ENCODE data around the gene LAMB2.
A peak's percentile ranks its signal among the peaks of the same experiment; 100 is the strongest.

Gene LAMB2

DNA sequence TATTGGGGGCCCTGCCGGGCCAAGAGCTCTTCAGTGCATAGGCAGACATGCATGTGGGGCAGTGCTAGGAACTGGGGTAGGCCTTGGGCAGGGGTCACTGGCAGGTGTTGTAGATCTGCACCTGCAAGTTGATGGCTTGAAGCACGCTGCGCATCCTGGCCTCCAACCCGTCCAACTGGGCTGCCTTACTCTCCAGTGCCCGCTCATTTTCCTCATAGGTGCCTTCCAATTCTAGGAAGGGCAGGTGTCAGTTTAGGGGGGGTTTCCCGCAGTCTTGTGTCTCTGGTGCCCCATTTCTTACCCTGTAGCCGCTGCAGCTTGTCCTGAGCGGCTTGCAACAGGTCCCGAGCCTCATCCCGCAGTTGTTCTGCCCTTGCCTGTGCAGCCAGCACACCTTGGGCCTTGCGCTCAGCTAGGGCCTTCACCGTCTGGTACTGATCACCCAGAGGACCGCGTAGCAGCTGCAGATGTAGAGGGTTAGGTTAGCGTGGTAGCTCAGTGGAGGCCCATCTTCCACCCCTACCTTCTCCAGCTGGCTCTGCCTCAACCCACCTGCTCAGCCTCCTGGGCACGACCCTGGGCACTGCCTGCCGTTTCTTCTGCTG is 11.6 kb downstream of the LAMB2 start:
- DNase-seq = peak in 2 of 58 donors; percentile 25 to 53

- DNase-seq = peak; percentile 45 to 95 (median 92)
Measured at GRCh38 chr3:49120438-49121131, 12.3 kb downstream of the LAMB2 start, which contains the start of gene USP19. TSS of gene USP19 (minus strand) at chr3:49120823. CDS start at chr3:49119145, 1,678 bp downstream.

- no peak for DNase-seq
Measured at GRCh38 chr3:49120096-49120437, 12.8 kb downstream of the LAMB2 start.

DNA sequence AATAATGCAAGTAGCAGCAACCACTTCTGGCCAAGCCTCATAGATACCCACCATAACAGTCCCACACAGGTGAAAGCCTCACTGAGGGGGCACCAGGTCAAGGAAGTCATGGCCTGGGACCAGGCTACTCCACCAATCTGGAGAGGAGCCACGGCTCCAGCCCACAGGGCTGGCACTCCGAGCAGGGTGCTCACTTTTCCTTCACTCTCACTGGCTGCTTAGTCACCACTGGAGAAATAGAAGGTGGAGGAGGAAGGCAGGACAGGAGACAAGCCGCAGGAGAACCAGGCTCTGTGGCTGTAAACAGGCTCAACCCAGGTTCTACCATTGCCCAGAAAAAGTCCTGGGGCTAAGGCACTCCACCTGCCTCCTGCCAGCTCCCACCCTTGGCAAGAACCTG is 13.4 kb downstream of the LAMB2 start:
- peak in 1 of 58 donors; percentile 3 for DNase-seq

GRCh38 chr3:49119036-49119435 is 13.8 kb downstream of the LAMB2 start:
- DNase-seq = peak in 9 of 58 donors; percentile 2 to 40 (median 16)

DNA sequence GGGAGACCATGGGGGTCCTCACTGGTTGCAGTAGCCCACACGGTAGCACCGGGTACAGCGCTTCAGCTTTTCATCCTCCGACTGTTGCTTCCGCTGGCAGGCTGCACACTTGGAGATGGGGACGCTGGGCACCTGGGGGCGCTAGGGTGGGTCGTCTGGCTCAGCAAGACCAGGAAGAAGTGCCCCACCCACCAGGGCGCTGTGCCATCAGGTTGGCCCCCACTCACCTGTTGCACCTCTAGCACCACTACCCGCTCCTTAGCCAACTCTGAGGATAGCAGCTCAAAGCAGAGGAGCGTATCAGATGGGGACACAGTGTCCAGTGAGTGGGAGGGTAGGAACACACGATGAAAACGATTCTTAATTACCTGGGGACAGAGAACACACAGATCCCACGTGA is 20.6 kb downstream of the LAMB2 start:
- DNase-seq = no peak

DNA sequence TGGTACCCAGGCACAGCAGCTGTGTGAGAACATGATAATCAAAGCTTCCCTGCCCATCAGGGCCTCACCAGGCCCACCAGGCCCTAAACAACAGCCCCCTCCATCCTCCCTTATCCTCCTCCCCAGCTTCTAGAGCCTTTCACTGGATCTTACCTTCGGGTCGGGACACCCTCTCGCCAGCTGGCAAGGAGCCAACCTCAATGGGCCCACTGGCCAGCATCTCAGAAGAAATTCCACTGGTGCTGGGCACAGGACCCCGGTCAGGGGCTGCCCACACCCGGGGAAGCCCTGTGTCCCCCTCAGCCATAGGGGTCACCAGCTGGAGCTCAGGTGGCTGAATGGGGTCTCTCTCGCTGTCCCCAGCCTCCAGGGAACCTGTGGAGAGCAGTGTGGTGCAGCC is 21.5 kb downstream of the LAMB2 start:
- no peak for DNase-seq

- no peak for DNase-seq
Measured at GRCh38 chr3:49110780-49111179, 22.1 kb downstream of the LAMB2 start.

DNA sequence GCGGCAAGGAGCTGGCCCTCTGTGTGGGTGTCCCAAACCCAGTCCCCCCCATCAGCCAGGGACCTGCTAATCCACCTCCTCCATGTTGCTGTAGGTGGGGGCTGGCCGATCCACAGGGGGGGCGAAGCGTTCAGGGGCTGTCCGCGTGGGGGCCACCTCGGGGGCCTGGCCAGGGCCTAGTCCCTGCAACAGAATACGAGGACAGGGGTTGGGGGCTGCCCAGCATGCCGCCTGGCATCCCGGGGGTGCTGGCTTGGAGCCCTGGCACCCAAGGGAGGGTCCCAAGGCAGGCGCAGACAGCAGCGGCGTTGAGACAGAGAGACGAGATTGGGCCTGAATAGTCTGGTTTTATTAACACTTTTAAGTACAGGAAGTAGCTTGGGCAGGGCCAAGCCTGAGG is 24.5 kb downstream of the LAMB2 start:
- no peak for DNase-seq

- peak; percentile 56 to 97 (median 90) for DNase-seq
Measured at GRCh38 chr3:49104427-49105291, 28.2 kb downstream of the LAMB2 start, which contains the start of gene QARS1. TSS of gene QARS1 (minus strand) at chr3:49104757. CDS start at chr3:49104733, 24 bp downstream.

DNA sequence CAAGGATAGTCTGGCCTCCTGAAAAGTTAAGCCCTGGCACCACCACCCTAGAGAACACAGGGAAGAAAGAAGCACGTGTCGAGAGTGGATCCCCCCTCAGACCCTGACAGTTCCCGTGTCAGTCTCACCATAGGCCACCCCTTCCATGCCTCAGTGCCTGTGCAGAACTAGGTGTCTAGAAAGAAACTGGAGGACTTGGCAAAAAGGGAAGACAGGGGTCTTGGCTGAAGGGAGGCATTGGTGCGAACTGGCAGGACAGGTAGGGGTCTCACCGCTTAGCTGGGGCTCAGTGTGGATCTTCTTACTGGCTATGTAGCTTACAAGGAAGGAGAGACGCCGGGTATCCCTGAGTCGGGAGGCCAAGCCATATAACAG is 28.8 kb downstream of the LAMB2 start:
- DNase-seq = no peak

DNA sequence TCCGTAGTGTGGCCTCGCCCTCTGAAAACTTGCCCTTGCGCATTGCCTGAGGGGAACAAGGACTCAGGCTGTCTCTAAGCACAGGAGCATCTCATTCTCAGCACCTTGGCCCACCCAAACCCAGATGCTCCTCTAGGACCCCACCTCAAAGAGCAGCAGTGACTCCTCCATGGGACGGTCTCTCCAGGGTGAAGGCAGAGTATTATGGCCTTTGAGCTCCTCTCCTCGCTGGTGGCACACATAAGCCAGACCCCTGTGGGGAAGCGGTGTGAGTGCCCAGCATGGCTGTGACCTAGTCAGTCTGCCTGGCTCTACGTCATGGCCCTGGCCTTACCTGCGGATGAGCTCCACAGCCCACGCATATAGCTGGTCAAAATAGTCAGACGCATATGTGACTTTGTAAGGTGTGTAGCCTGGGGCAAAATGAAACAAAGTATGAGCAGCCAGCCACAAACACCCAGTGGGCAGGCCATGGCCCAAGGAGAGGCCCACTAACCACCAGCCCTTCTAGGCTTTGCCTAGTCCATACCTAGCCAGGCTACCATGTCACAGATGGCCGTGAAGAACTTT is 32.7 kb downstream of the LAMB2 start:
- DNase-seq = no peak

GRCh38 chr3:49098910-49099630 is 33.8 kb downstream of the LAMB2 start:
- DNase-seq = no peak

GRCh38 chr3:49098429-49098828 is 34.4 kb downstream of the LAMB2 start:
- no peak for DNase-seq

DNA sequence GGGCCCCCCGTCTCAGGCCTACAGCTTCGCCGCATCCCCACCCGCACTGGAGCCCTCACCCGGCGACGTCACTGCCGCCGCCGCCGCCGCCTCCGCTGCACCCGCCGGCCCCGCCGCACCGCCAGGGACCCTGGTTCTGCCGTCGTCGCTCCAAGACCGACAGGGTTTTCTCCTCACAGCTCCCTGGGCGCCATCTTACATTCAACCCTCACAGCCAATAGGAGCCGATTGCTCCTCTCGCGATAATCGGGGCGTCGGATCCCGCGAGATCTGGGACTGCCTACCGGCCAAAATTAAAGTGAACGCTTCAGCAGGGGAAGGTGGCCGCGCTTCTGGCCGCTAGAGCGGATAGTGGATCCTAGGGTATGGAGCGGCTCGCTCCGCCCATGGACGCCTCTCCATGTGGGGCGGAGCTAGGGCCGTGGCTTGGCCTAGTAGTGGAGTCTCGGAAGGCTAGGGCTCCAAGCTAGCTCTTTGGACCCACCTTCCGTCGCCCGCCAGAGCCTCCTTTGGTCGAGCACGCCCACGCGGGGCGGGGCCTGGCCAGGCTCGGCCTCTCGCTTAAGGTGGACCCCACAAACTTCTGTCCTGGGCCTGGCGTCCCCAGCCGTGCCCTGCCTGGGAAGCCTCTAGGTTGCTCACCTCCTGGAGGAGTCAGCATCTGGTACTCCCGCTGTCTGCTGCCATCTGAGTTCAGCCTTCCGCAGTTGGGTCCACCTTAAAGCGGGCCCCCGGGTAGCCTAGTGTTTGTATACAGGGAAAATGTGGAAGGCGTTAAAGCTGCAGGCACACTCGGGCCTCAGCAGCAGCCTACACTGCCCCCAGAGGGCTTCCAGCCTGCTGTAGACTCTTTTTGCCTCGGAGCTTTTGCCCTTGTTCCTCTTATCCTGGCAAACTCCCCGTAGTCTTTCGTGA is 38.7 kb downstream of the LAMB2 start, which contains the start of gene QRICH1:
QRICH1 (minus strand) TSS at position 219 of the 915 bp plus-strand sequence. CDS start 17,054 bp downstream, outside the sequence.
- DNase-seq = peak; percentile 89 to 100 (median 98)

DNA sequence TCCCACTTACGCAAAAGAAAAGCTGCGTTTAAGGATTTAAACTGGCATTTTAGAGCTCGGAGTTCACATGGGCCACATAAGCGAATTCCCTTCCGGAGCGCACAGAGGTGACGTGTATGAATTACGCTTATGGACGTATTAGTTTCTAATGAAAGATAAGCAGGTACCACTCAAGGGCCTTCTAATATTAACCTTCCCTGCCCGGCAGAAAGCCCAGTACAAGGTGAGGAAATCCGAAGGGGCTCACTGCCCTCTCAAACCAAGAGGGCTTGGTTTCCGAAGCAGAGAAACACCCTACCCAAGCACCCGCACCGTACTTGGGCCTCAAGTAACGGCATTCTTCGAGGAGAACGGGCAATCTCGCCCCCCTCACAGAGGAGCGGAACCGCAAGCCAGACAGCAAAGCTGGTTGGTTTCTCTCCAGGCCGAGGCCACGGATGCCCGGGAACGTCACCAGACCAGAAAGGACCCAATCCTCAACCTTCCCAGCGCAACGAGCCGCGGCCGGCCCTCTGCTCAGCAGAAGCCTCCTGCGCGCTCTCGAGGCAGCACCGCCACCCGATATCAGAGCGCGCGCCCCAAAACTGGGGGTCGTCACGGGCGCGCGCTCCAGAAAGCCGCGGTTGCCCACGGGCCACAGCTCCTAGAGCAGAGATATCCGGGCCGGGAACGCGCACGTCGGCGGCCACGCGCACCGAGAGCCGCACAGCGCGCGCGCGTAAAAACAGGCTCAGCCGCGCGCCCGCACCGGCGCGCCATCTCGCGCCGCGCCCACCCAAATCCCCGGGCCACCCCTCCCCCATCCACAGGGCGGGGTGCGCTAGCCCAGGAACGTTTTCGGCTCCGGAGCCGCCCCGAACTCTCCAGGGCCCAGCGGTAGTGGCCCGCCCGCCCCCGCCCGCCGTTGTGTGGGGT is 39.7 kb downstream of the LAMB2 start:
- peak; percentile 28 to 87 (median 73) for DNase-seq

DNA sequence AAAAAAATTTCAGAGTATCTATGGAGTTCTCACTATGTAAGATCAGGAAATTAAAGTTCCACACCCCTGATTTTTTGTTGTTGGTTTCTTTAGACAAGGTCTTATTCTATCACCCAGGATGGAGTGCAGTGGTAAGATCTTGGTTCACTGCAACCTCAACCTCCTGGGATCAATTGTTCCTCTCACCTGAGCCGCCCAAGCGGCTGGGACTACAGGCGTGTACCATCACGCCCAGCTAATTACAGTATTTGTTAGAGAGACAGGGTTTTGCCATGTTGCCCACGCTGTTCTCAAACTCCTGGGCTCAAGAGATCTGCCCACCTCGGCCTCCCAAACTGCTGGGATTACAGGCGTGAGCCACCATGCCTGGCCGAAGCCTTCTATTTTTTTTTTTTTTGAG is 51.4 kb downstream of the LAMB2 start:
- no peak for DNase-seq

- no peak for DNase-seq
Measured at GRCh38 chr3:49079270-49079669, 53.6 kb downstream of the LAMB2 start.

DNA sequence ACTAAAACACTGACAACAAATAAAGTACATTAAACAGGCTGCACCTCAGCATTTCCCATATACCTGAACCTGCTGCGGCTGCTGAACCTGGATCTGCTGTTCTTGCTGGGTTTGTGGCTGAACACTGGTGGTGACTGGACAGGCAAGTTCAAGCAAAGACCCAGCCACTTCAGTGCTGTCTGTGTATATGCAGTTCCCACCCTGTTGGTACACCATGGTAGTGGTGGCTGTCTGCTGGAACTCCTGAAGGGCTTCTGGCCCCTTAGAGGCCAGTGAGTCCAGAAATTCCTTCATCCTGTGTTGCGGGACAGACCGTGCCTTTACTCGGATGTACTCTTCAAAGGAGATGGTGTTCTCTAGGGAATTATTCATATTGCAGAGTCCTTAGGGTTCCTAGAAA is 56.2 kb downstream of the LAMB2 start:
- DNase-seq = no peak
